PC-9 (cell line): ENCODE data around the gene FBXL5.

ENCODE experiments used
- CTCF ChIP-seq: fragments of 200-600 bp; sonication (generic); conservative IDR thresholded peaks from 2 replicates; pipeline ENCODE4 v1.6.1; 2017; ENCODE audit warnings: mixed run types, antibody characterized with exemption, mild to moderate bottlenecking, moderate library complexity
- EZH2 ChIP-seq: fragments of 200-600 bp; sonication (generic); IDR thresholded peaks from 2 replicates; pipeline ENCODE4 v1.8.0; 2017; ENCODE audit warnings: antibody characterized with exemption, low read depth

- TF ChIP-seq CTCF (no peak), EZH2 (no peak)
Observed at GRCh38 chr4:15690020-15690809, 35.1 kb upstream of the FBXL5 start.
